Endothelial cell of umbilical vein (primary cell): ENCODE measurements around the gene KCNMB2. TPM values are rescaled to one million over a fixed set of nuclear protein-coding genes. Genes with fewer than 3 reads are reported as not detected.

Experiments
- BruUV-seq: library from RNA; stranded (reverse); fragments of 400-500 nt; replicated peaks from 2 replicates; lab custom pipeline; 2021; lab: Mats Ljungman, UMichigan
- CTCF ChIA-PET: fragments of 300-600, 350-600 bp; sonication (Branson Sonifier 250); formaldehyde crosslinking; loops from one replicate; lab custom pipeline; 2021; ENCODE audit warnings: antibody characterized with exemption, inconsistent platforms; lab: Charles Lee
- POLR2A ChIA-PET: fragments of 300-600, 350-600 bp; sonication (Branson Sonifier 250); formaldehyde crosslinking; loops from one replicate; lab custom pipeline; 2021; ENCODE audit warnings: antibody characterized with exemption, inconsistent platforms; lab: Charles Lee
- DNase-seq: peaks from one replicate; pipeline ENCODE4 v3.0.0-alpha.2; 2011; ENCODE audit warnings: low read depth, low spot score
- FAIRE-seq: peaks from 2 replicates; lab custom pipeline; 2011; peaks lifted over from hg19 to GRCh38; lab: Jason Lieb, UNC
- H2AFZ ChIP-seq: 2 replicates; pipeline ENCODE4 v1.6.0; 2012; ENCODE audit warnings: low read depth, low read length, control low read depth, inconsistent platforms
- H3K27ac ChIP-seq: 2 replicates; pipeline ENCODE4 v1.5.1; 2011; ENCODE audit warnings: low read depth, mild to moderate bottlenecking, control low read depth, low read length, moderate library complexity; ENCODE audit not compliant: insufficient read depth
- H3K27me3 ChIP-seq, 2 experiments: 2 replicates each; pipeline versions ENCODE4 v1.6.0 to v1.6.1; 2011; ENCODE audit warnings: low read length in 2 of 2, mixed read lengths in 1 of 2; ENCODE audit not compliant: control insufficient read depth in 2 of 2, insufficient read depth in 2 of 2
- H3K36me3 ChIP-seq, 2 experiments: 2 replicates in 1 of 2; 3 replicates in 1 of 2; pipeline ENCODE4 v1.5.1; 2011; ENCODE audit warnings: low read length in 2 of 2, mild to moderate bottlenecking in 1 of 2, moderate library complexity in 1 of 2; ENCODE audit not compliant: control insufficient read depth in 2 of 2, insufficient read depth in 2 of 2; ENCODE audit errors: extremely low read depth in 1 of 2
- H3K4me1 ChIP-seq: 3 replicates; pipeline ENCODE4 v1.5.1; 2011; ENCODE audit warnings: mild to moderate bottlenecking, low read length; ENCODE audit not compliant: control insufficient read depth, insufficient read depth; ENCODE audit errors: extremely low read depth
- H3K4me2 ChIP-seq: 2 replicates; pipeline ENCODE4 v1.6.1; 2011; ENCODE audit warnings: low read length, control low read depth, mixed read lengths; ENCODE audit not compliant: insufficient read depth
- H3K4me3 ChIP-seq, 3 experiments: fragments of 200-600 bp in 1 of 3; sonication (generic), shearing (Covaris generic) in 1 of 3; replicated peaks in 1 of 3; 2 replicates each; pipeline ENCODE4 v1.5.1; 2011 to 2016; ENCODE audit warnings: control low read depth in 3 of 3, low read length in 3 of 3, mild to moderate bottlenecking in 2 of 3, inconsistent platforms in 1 of 3, low read depth in 1 of 3, moderate library complexity in 1 of 3; ENCODE audit not compliant: insufficient read depth in 1 of 3
- H3K79me2 ChIP-seq: 2 replicates; pipeline ENCODE4 v1.6.0; 2012; ENCODE audit warnings: low read length, inconsistent platforms; ENCODE audit not compliant: control insufficient read depth, insufficient read depth
- H3K9ac ChIP-seq: replicated peaks from 2 replicates; pipeline ENCODE3; 2011; ENCODE audit warnings: low read length, control low read depth; ENCODE audit not compliant: insufficient read depth; ENCODE audit errors: extremely low read depth
- H3K9me1 ChIP-seq: replicated peaks from 3 replicates; pipeline ENCODE4 v1.6.0; 2011; ENCODE audit warnings: mild to moderate bottlenecking, low read length; ENCODE audit not compliant: control insufficient read depth, insufficient read depth; ENCODE audit errors: extremely low read depth
- H3K9me3 ChIP-seq: replicated peaks from 2 replicates; pipeline ENCODE4 v1.5.1; 2012; ENCODE audit warnings: low read length, inconsistent platforms; ENCODE audit not compliant: control insufficient read depth, insufficient read depth
- H4K20me1 ChIP-seq: replicated peaks from 2 replicates; pipeline ENCODE3; 2011; ENCODE audit warnings: mild to moderate bottlenecking, low read length; ENCODE audit not compliant: control insufficient read depth, insufficient read depth; ENCODE audit errors: extremely low read depth
- EZH2 ChIP-seq: IDR thresholded peaks from 2 replicates; pipeline ENCODE4 v1.6.1; 2012; ENCODE audit warnings: borderline replicate concordance, low read depth, mild to moderate bottlenecking, moderate library complexity, low read length, inconsistent platforms; ENCODE audit not compliant: severe bottlenecking
- FOS ChIP-seq: IDR thresholded peaks from 2 replicates; pipeline ENCODE4 v1.6.1; 2011; ENCODE audit warnings: mild to moderate bottlenecking, low read length, moderate library complexity, borderline replicate concordance; ENCODE audit not compliant: insufficient read depth
- GATA2 ChIP-seq: IDR thresholded peaks from 2 replicates; pipeline ENCODE4 v1.7.0; 2011; ENCODE audit warnings: low read depth, mild to moderate bottlenecking, moderate library complexity, mixed read lengths, low read length; ENCODE audit not compliant: insufficient read length, insufficient read depth
- JUN ChIP-seq: IDR thresholded peaks from 2 replicates; pipeline ENCODE4 v1.6.1; 2011; ENCODE audit warnings: borderline replicate concordance, low read depth; ENCODE audit not compliant: insufficient read length, insufficient read depth
- MAX ChIP-seq: IDR thresholded peaks from 2 replicates; pipeline ENCODE4 v1.6.1; 2011; ENCODE audit not compliant: insufficient read depth, insufficient read length
- MYC ChIP-seq: IDR thresholded peaks from one replicate; pipeline ENCODE4 v1.6.1; 2011; ENCODE audit warnings: mild to moderate bottlenecking, low read depth, low read length
- POLR2A ChIP-seq: IDR thresholded peaks from 2 replicates; pipeline ENCODE4 v1.6.1; 2012; ENCODE audit warnings: low read depth, mild to moderate bottlenecking, control low read depth, low read length
- POLR2AphosphoS5 ChIP-seq: IDR thresholded peaks from 2 replicates; pipeline ENCODE4 v1.6.1; 2012; ENCODE audit warnings: low read depth, mild to moderate bottlenecking, control low read depth, low read length, moderate library complexity; ENCODE audit not compliant: insufficient read depth
- dilution Hi-C: fragments of 300-500 bp; cut with MboI; formaldehyde crosslinking; loops from one replicate; pipeline ENCODE4 v1.15.0; 2019; ENCODE audit warnings: low sequenced_read_pairs; ENCODE audit not compliant: extremely low pct_ligation_motif_present
- intact Hi-C: fragments of 100-400 bp; cut with micrococcal nuclease; formaldehyde crosslinking; loops from one replicate; pipeline ENCODE4 v1.10.0; 2022
- polyA plus RNA-seq, 4 experiments: library from polyadenylated mRNA; depleted of rRNA in 3 of 4; stranded (reverse) in 3 of 4; unstranded in 1 of 4; fragments of >200 nt; gene quantifications; 2 replicates each; pipeline versions ENCODE4 v1.2.1 to v1.2.3, GENCODE V29; 2011 to 2012; ENCODE audit warnings: missing spikeins in 1 of 4
- total RNA-seq: library from RNA; stranded (reverse); gene quantifications from 2 replicates; pipeline ENCODE4 v1.2.3, GENCODE V29; 2021
- TF ChIP-seq, protein P1 (sequence below), 2 donors: IDR thresholded peaks; 1 replicate in 1 of 2; 2 replicates in 1 of 2; pipeline ENCODE4 v1.5.1; 2011; ENCODE audit warnings: low read length in 2 of 2, mild to moderate bottlenecking in 2 of 2, moderate library complexity in 2 of 2, control low read depth in 1 of 2, inconsistent platforms in 1 of 2, low read depth in 1 of 2; ENCODE audit not compliant: insufficient read depth in 1 of 2; ENCODE audit errors: extremely low read depth in 1 of 2

The KCNMB2 gene
- total and polyA plus RNA-seq, 2 donors (not counting 3 experiments of a cell fraction or from before 2014, with no cell fraction given), result not detected

GRCh38 chr3:178486903-178487302 lies 49.3 kb upstream of the KCNMB2 start:
- Histone ChIP-seq H3K27ac (no peak overlapping the region), H3K27me3 (no peaks in the 10 kb centered on the region), H3K9me1 (no peaks in the 10 kb centered on the region), H3K36me3 (no peaks in the 10 kb centered on the region), H3K4me1 (no peaks in the 10 kb centered on the region), H2AFZ (no peak overlapping the region), H4K20me1 (no peaks in the 10 kb centered on the region), H3K4me2 (no peak overlapping the region), H3K4me3 (no peak overlapping the region), H3K79me2 (no peaks in the 10 kb centered on the region), H3K9ac (no peak overlapping the region), H3K9me3 (no peaks in the 10 kb centered on the region)
- intact Hi-C loops, result no loop called here
- POLR2A ChIA-PET, result no interaction called here
- no peak for TF ChIP-seq MYC
- BruUV-seq, result no TSS peak
- no peak for DNase-seq
- no peak for FAIRE-seq
- CTCF ChIA-PET, result no interaction called here
- dilution Hi-C loops, result no loop called here

GRCh38 chr3:178487752-178488151 lies 48.5 kb upstream of the KCNMB2 start:
- Histone ChIP-seq H3K79me2 (no peaks in the 10 kb centered on the region), H3K9me1 (no peaks in the 10 kb centered on the region), H3K4me3 (no peak overlapping the region), H3K4me2 (no peak overlapping the region), H3K36me3 (no peaks in the 10 kb centered on the region), H3K9ac (no peak overlapping the region), H3K4me1 (no peaks in the 10 kb centered on the region), H2AFZ (no peak overlapping the region), H3K27ac (no peak overlapping the region), H3K9me3 (no peaks in the 10 kb centered on the region), H4K20me1 (no peaks in the 10 kb centered on the region), H3K27me3 (no peaks in the 10 kb centered on the region)
- intact Hi-C loops, result no loop called here
- TF ChIP-seq POLR2A, result no peak
- no peak for TF ChIP-seq MAX
- no peak for TF ChIP-seq MYC
- TF ChIP-seq JUN, result no peak
- TF ChIP-seq EZH2, result no peak
- no peak for TF ChIP-seq GATA2
- no peak for TF ChIP-seq FOS
- TF ChIP-seq, protein P1, sequence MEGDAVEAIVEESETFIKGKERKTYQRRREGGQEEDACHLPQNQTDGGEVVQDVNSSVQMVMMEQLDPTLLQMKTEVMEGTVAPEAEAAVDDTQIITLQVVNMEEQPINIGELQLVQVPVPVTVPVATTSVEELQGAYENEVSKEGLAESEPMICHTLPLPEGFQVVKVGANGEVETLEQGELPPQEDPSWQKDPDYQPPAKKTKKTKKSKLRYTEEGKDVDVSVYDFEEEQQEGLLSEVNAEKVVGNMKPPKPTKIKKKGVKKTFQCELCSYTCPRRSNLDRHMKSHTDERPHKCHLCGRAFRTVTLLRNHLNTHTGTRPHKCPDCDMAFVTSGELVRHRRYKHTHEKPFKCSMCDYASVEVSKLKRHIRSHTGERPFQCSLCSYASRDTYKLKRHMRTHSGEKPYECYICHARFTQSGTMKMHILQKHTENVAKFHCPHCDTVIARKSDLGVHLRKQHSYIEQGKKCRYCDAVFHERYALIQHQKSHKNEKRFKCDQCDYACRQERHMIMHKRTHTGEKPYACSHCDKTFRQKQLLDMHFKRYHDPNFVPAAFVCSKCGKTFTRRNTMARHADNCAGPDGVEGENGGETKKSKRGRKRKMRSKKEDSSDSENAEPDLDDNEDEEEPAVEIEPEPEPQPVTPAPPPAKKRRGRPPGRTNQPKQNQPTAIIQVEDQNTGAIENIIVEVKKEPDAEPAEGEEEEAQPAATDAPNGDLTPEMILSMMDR (IDR thresholded peaks at IDR 0.05; ENCODE audit: extremely low read depth in 1 of 2, insufficient read depth in 1 of 2, low read depth in 1 of 2, low read length in 2 of 2), result no peak
- TF ChIP-seq POLR2AphosphoS5, result no peak
- no TSS peak for BruUV-seq
- ChIA-PET POLR2A (no interaction called here), CTCF (no interaction called here)
- dilution Hi-C loops, result no loop called here
- FAIRE-seq, result no peak
- DNase-seq, result no peak
